Activated CD8-positive, alpha-beta T cell treated with anti-CD3 and anti-CD28 coated beads for 36 hours (primary cell): ENCODE results near the gene NCR1. TPM values are rescaled to one million over a fixed set of nuclear protein-coding genes. Genes with fewer than 3 reads are reported as not detected.
"Not testable (repeated sequence)": the region's sequence is repeated elsewhere in the genome, so short reads cannot be mapped to it uniquely, and the experiment has no call there.

Experiments
- ATAC-seq: fragments of 200-7000 bp; cut with Tn5 transposase; one replicate; pipeline ENCODE4 v1.10.0; 2021; ENCODE audit warnings: mild to moderate bottlenecking, moderate library complexity
- CTCF ChIA-PET: fragments of 350-600 bp; sonication (Branson Sonifier 250); formaldehyde crosslinking; loops from one replicate; lab custom pipeline; 2021; ENCODE audit warnings: antibody characterized with exemption; lab: Charles Lee
- POLR2A ChIA-PET: fragments of 350-600 bp; sonication (Branson Sonifier 250); formaldehyde crosslinking; loops from one replicate; lab custom pipeline; 2021; ENCODE audit warnings: antibody characterized with exemption; lab: Charles Lee
- DNase-seq: peaks from one replicate; pipeline ENCODE4 v3.0.0-alpha.2; 2020
- H3K27ac Mint-ChIP-seq: one replicate; pipeline ENCODE4 v1.8.0; 2021; ENCODE audit warnings: mild to moderate bottlenecking, mixed read lengths
- H3K27me3 Mint-ChIP-seq: one replicate; pipeline ENCODE4 v1.8.0; 2021; ENCODE audit warnings: mixed read lengths
- H3K36me3 Mint-ChIP-seq: one replicate; pipeline ENCODE4 v1.8.0; 2021; ENCODE audit warnings: low read depth, mixed read lengths
- H3K4me1 Mint-ChIP-seq: one replicate; pipeline ENCODE4 v1.8.0; 2021; ENCODE audit warnings: low read depth, mixed read lengths
- H3K4me3 Mint-ChIP-seq: one replicate; pipeline ENCODE4 v1.8.0; 2021; ENCODE audit warnings: mild to moderate bottlenecking, moderate library complexity, mixed read lengths
- H3K9me3 Mint-ChIP-seq: one replicate; pipeline ENCODE4 v1.8.0; 2021; ENCODE audit warnings: mixed read lengths
- CTCF ChIP-seq: fragments of 200-600 bp; IDR thresholded peaks from one replicate; pipeline ENCODE4 v1.8.0; 2022; ENCODE audit warnings: antibody characterized with exemption, mild to moderate bottlenecking
- intact Hi-C: fragments of 100-400 bp; cut with micrococcal nuclease; formaldehyde crosslinking; loops from one replicate; pipeline ENCODE4 v1.10.0; 2022
- total RNA-seq, 2 experiments: library from RNA; stranded (reverse); gene quantifications; one replicate each; pipeline ENCODE4 v1.2.3, GENCODE V29; 2021

Gene NCR1
- total RNA-seq, 2 experiments from 2014 or later, result 0.58 to 0.68 TPM

GRCh38 chr19:54916822-54917221, 10.9 kb downstream of the NCR1 start:
- ChIA-PET POLR2A (no interaction called here), CTCF (no interaction called here)
- H3K9me3 Mint-ChIP-seq, result no peaks in the 10 kb centered on the region
- ATAC-seq (no peak), DNase-seq (no peak)
- peaks cover 18% of the 10 kb centered on the region for H3K27me3 Mint-ChIP-seq
- intact Hi-C loops, result no loop called here
- no peak overlapping the region for H3K4me3 Mint-ChIP-seq
- H3K36me3 Mint-ChIP-seq, result no peaks in the 10 kb centered on the region
- no peak for TF ChIP-seq CTCF
- no peak overlapping the region for H3K27ac Mint-ChIP-seq
- peaks cover 3% of the 10 kb centered on the region for H3K4me1 Mint-ChIP-seq

- Mint-ChIP-seq H3K4me3 (no peak overlapping the region), H3K27me3 (peaks cover 19% of the 10 kb centered on the region), H3K36me3 (no peaks in the 10 kb centered on the region), H3K4me1 (peaks cover 3% of the 10 kb centered on the region), H3K27ac (no peak overlapping the region), H3K9me3 (no peaks in the 10 kb centered on the region)
- TF ChIP-seq CTCF, result no peak
- intact Hi-C loops, result no loop called here
- ChIA-PET POLR2A (no interaction called here), CTCF (no interaction called here)
- DNase-seq, result no peak
- no peak for ATAC-seq
These were observed 12.6 kb downstream of the NCR1 start for GRCh38 chr19:54918499-54918898.

- H3K27me3 Mint-ChIP-seq, result peaks cover 19% of the 10 kb centered on the region
- CTCF ChIA-PET, H3K27ac Mint-ChIP-seq, ATAC-seq, H3K9me3 Mint-ChIP-seq, POLR2A ChIA-PET, H3K4me3 Mint-ChIP-seq, H3K36me3 Mint-ChIP-seq, H3K4me1 Mint-ChIP-seq, intact Hi-C loops: not testable (repeated sequence)
- peak; percentile 26 for TF ChIP-seq CTCF
- peak; percentile 15 for DNase-seq
These were observed 14.0 kb downstream of the NCR1 start for GRCh38 chr19:54919646-54920563.

- no peak for TF ChIP-seq CTCF
- intact Hi-C loops, result no loop called here
- peaks cover 3% of the 10 kb centered on the region for H3K4me1 Mint-ChIP-seq
- POLR2A ChIA-PET, result no interaction called here
- peaks cover 16% of the 10 kb centered on the region for H3K27me3 Mint-ChIP-seq
- no peak overlapping the region for H3K4me3 Mint-ChIP-seq
- ATAC-seq (peak; percentile 55), DNase-seq (no peak)
- CTCF ChIA-PET, result no interaction called here
- peaks cover 2% of the 10 kb centered on the region for H3K9me3 Mint-ChIP-seq
- H3K27ac Mint-ChIP-seq, result no peak overlapping the region
- H3K36me3 Mint-ChIP-seq, result no peaks in the 10 kb centered on the region
These were observed 15.1 kb downstream of the NCR1 start for GRCh38 chr19:54921082-54921481.

- ChIA-PET CTCF (no interaction called here), POLR2A (no interaction called here)
- Mint-ChIP-seq H3K4me3 (no peak overlapping the region), H3K4me1 (no peaks in the 10 kb centered on the region), H3K27me3 (peaks cover 14% of the 10 kb centered on the region), H3K27ac (no peak overlapping the region), H3K9me3 (peaks cover 4% of the 10 kb centered on the region), H3K36me3 (no peaks in the 10 kb centered on the region)
- intact Hi-C loops, result no loop called here
- ATAC-seq (no peak), DNase-seq (no peak)
- no peak for TF ChIP-seq CTCF
These were observed 17.3 kb downstream of the NCR1 start for GRCh38 chr19:54923276-54923675.
